IMR-90 (cell line): Measurements from ENCODE around the gene SAT1. TPM values are rescaled to one million over a fixed set of nuclear protein-coding genes. Genes with fewer than 3 reads are reported as not detected.

ENCODE experiments used
- ATAC-seq: fragments of 200-7000 bp; cut with Tn5 transposase; 2 replicates; pipeline ENCODE4 v1.9.1; 2020; ENCODE audit warnings: low read depth, mild to moderate bottlenecking, moderate library complexity
- BruUV-seq: library from RNA; stranded (reverse); fragments of 400-500 nt; replicated peaks from 2 replicates; lab custom pipeline; 2021; lab: Mats Ljungman, UMichigan
- CTCF ChIA-PET: fragments of 300-600 bp; formaldehyde crosslinking; extraction: SDS; loops from one replicate; lab custom pipeline; 2021; ENCODE audit warnings: antibody characterized with exemption; lab: Yijun Ruan, JAX
- POLR2A ChIA-PET: fragments of 300-600 bp; sonication (Branson Sonifier 250); formaldehyde crosslinking; loops from one replicate; lab custom pipeline; 2022; ENCODE audit warnings: antibody characterized with exemption; ENCODE audit not compliant: unreplicated experiment; lab: Charles Lee
- DNase-seq: peaks from one replicate; pipeline ENCODE4 v3.0.0; 2013
- H2AFZ ChIP-seq: replicated peaks from 2 replicates; pipeline ENCODE3; 2013; ENCODE audit warnings: low read length, mild to moderate bottlenecking; ENCODE audit not compliant: poor library complexity
- H2AK5ac ChIP-seq: 2 replicates; pipeline ENCODE4 v1.6.1; 2013; ENCODE audit warnings: low read depth, low read length, inconsistent platforms
- H2AK9ac ChIP-seq: replicated peaks from 2 replicates; pipeline ENCODE3; 2013; ENCODE audit warnings: mild to moderate bottlenecking, low read depth, low read length, moderate library complexity; ENCODE audit not compliant: poor library complexity
- H2BK120ac ChIP-seq: 2 replicates; pipeline ENCODE4 v1.6.1; 2013; ENCODE audit warnings: low read depth, low read length, inconsistent platforms
- H2BK15ac ChIP-seq: 3 replicates; pipeline ENCODE4 v1.6.1; 2013; ENCODE audit warnings: low read depth, low read length, inconsistent platforms
- H2BK20ac ChIP-seq: 2 replicates; pipeline ENCODE4 v1.6.1; 2013; ENCODE audit warnings: low read depth, mild to moderate bottlenecking, inconsistent platforms, low read length, moderate library complexity
- H2BK5ac ChIP-seq: 2 replicates; pipeline ENCODE4 v1.6.1; 2013; ENCODE audit warnings: mild to moderate bottlenecking, low read depth, low read length, inconsistent platforms; ENCODE audit not compliant: poor library complexity, severe bottlenecking
- H3K14ac ChIP-seq: replicated peaks from 2 replicates; pipeline ENCODE4 v1.6.1; 2013; ENCODE audit warnings: low read depth, low read length, inconsistent platforms
- H3K18ac ChIP-seq: 2 replicates; pipeline ENCODE4 v1.6.1; 2013; ENCODE audit warnings: low read depth, low read length, control low read depth
- H3K23ac ChIP-seq: 2 replicates; pipeline ENCODE4 v1.6.1; 2013; ENCODE audit warnings: low read depth, low read length, inconsistent platforms
- H3K27ac ChIP-seq: 2 replicates; pipeline ENCODE4 v1.5.1; 2013; ENCODE audit warnings: mild to moderate bottlenecking, control low read depth, low read length; ENCODE audit not compliant: insufficient read depth
- H3K27me3 ChIP-seq: 2 replicates; pipeline ENCODE4 v1.6.1; 2013; ENCODE audit warnings: low read length; ENCODE audit not compliant: control insufficient read depth, insufficient read depth
- H3K36me3 ChIP-seq: 2 replicates; pipeline ENCODE4 v1.6.1; 2013; ENCODE audit warnings: low read length, mixed read lengths; ENCODE audit not compliant: control insufficient read depth, insufficient read depth
- H3K4ac ChIP-seq: 2 replicates; pipeline ENCODE4 v1.6.1; 2013; ENCODE audit warnings: low read depth, low read length, inconsistent platforms
- H3K4me1 ChIP-seq: 2 replicates; pipeline ENCODE4 v1.6.1; 2013; ENCODE audit warnings: low read length, mixed read lengths; ENCODE audit not compliant: control insufficient read depth, insufficient read depth
- H3K4me2 ChIP-seq: 2 replicates; pipeline ENCODE4 v1.6.1; 2013; ENCODE audit warnings: low read depth, mild to moderate bottlenecking, control low read depth, low read length, moderate library complexity
- H3K4me3 ChIP-seq: 2 replicates; pipeline ENCODE4 v1.5.1; 2013; ENCODE audit warnings: low read depth, mild to moderate bottlenecking, control low read depth, low read length, moderate library complexity; ENCODE audit not compliant: insufficient read depth
- H3K56ac ChIP-seq: 2 replicates; pipeline ENCODE4 v1.6.1; 2013; ENCODE audit warnings: low read length, inconsistent platforms; ENCODE audit not compliant: insufficient read depth; ENCODE audit errors: extremely low read depth
- H3K79me1 ChIP-seq, 2 experiments: 2 replicates each; pipeline ENCODE4 v1.6.1; 2013; ENCODE audit warnings: low read length in 2 of 2, inconsistent platforms in 1 of 2, low read depth in 1 of 2
- H3K9ac ChIP-seq: 2 replicates; pipeline ENCODE4 v1.6.1; 2013; ENCODE audit warnings: low read depth, low read length, control low read depth
- H3K9me1 ChIP-seq: 2 replicates; pipeline ENCODE4 v1.6.1; 2013; ENCODE audit warnings: low read length, inconsistent platforms; ENCODE audit not compliant: insufficient read depth
- H3K9me3 ChIP-seq: 2 replicates; pipeline ENCODE4 v1.6.1; 2013; ENCODE audit warnings: low read length; ENCODE audit not compliant: control insufficient read depth, insufficient read depth
- H4K20me1 ChIP-seq: 2 replicates; pipeline ENCODE4 v1.6.1; 2013; ENCODE audit warnings: low read length, inconsistent platforms; ENCODE audit not compliant: insufficient read depth
- H4K5ac ChIP-seq: 2 replicates; pipeline ENCODE4 v1.6.1; 2013; ENCODE audit warnings: mild to moderate bottlenecking, low read depth, low read length, control low read depth
- H4K8ac ChIP-seq, 2 experiments: 2 replicates each; pipeline ENCODE4 v1.6.1; 2013; ENCODE audit warnings: low read depth in 2 of 2, low read length in 2 of 2, control low read depth in 1 of 2, inconsistent platforms in 1 of 2
- H4K91ac ChIP-seq: 2 replicates; pipeline ENCODE4 v1.6.1; 2013; ENCODE audit warnings: low read depth, low read length, inconsistent platforms; ENCODE audit not compliant: insufficient read depth
- BHLHE40 ChIP-seq: fragments of 150-350 bp; IDR thresholded peaks from 2 replicates; pipeline ENCODE4 v1.6.1; 2016; ENCODE audit warnings: mild to moderate bottlenecking, low read depth, low read length
- CEBPB ChIP-seq: IDR thresholded peaks from 2 replicates; pipeline ENCODE4 v1.6.1; 2012; ENCODE audit warnings: low read depth, low read length, improper control_type of control experiment
- CHD1 ChIP-seq: IDR thresholded peaks from 2 replicates; pipeline ENCODE4 v1.6.1; 2012; ENCODE audit warnings: low read depth, low read length, improper control_type of control experiment
- CTCF ChIP-seq: conservative IDR thresholded peaks from 2 replicates; pipeline ENCODE4 v1.5.1; 2012; ENCODE audit warnings: mild to moderate bottlenecking, low read depth, low read length, improper control_type of control experiment
- MAFK ChIP-seq: IDR thresholded peaks from 2 replicates; pipeline ENCODE4 v1.6.1; 2012; ENCODE audit warnings: low read depth, low read length, improper control_type of control experiment
- MAZ ChIP-seq: IDR thresholded peaks from 2 replicates; pipeline ENCODE4 v1.6.1; 2012; ENCODE audit warnings: low read depth, mild to moderate bottlenecking, low read length, improper control_type of control experiment, moderate library complexity, borderline replicate concordance
- MXI1 ChIP-seq: IDR thresholded peaks from 2 replicates; pipeline ENCODE4 v1.6.1; 2012; ENCODE audit warnings: low read depth, mild to moderate bottlenecking, low read length, moderate library complexity, borderline replicate concordance
- NFE2L2 ChIP-seq: fragments of 150-350 bp; IDR thresholded peaks from 2 replicates; pipeline ENCODE4 v1.6.1; 2016; ENCODE audit warnings: low read depth, mild to moderate bottlenecking, low read length
- POLR2A ChIP-seq: IDR thresholded peaks from 2 replicates; pipeline ENCODE4 v1.6.1; 2012; ENCODE audit warnings: mild to moderate bottlenecking, low read depth, low read length
- RAD21 ChIP-seq: IDR thresholded peaks from 2 replicates; pipeline ENCODE4 v1.6.1; 2012; ENCODE audit warnings: low read length, improper control_type of control experiment
- RCOR1 ChIP-seq: IDR thresholded peaks from 2 replicates; pipeline ENCODE4 v1.6.1; 2012; ENCODE audit warnings: mild to moderate bottlenecking, low read length, improper control_type of control experiment; ENCODE audit not compliant: insufficient replicate concordance
- RFX5 ChIP-seq: IDR thresholded peaks from 2 replicates; pipeline ENCODE4 v1.8.0; 2012; ENCODE audit warnings: low read depth, mild to moderate bottlenecking, low read length, moderate library complexity
- SMC3 ChIP-seq: fragments of 150-350 bp; IDR thresholded peaks from 2 replicates; pipeline ENCODE4 v1.6.1; 2016; ENCODE audit warnings: low read depth, mild to moderate bottlenecking, antibody characterized with exemption, low read length, moderate library complexity
- WGBS, 2 experiments: methylation state at CpG; one replicate each; pipeline versions ENCODE4 v1.1.5 to v1.1.7; 2013; ENCODE audit warnings: missing lambda C conversion rate in 2 of 2; ENCODE audit not compliant: insufficient read length in 1 of 2; ENCODE audit errors: extremely low coverage in 2 of 2; 5-methylcytosine and 5-hydroxymethylcytosine counted together
- dilution Hi-C: fragments of 300-500 bp; cut with HindIII; formaldehyde crosslinking; loops from one replicate; pipeline ENCODE4 v1.14.3; 2018; ENCODE audit warnings: low sequenced_read_pairs; ENCODE audit not compliant: unreplicated experiment
- in situ Hi-C: fragments of 300-500 bp; cut with MboI; formaldehyde crosslinking; loops from 3 replicates; pipeline ENCODE4 v1.14.3; 2019; ENCODE audit warnings: low sequenced_read_pairs, inconsistent platforms, mixed read lengths
- intact Hi-C: fragments of 100-400 bp; cut with micrococcal nuclease; formaldehyde crosslinking; loops from 2 replicates; pipeline ENCODE4 v1.10.0; 2022
- polyA plus RNA-seq, 3 experiments: library from polyadenylated mRNA; depleted of rRNA; stranded (reverse); fragments of >200 nt; gene quantifications; 2 replicates each; pipeline ENCODE4 v1.2.3, GENCODE V29; 2012; ENCODE audit warnings: low replicate concordance in 1 of 3
- total RNA-seq: library from RNA; depleted of rRNA; stranded (reverse); fragments of >200 nt; gene quantifications from 2 replicates; pipeline ENCODE4 v1.2.3, GENCODE V29; 2012
- TF ChIP-seq, protein P1 (sequence below): fragments of 150-350 bp; IDR thresholded peaks from 2 replicates; pipeline ENCODE4 v1.6.1; 2017; ENCODE audit warnings: mild to moderate bottlenecking, antibody characterized with exemption, low read length, low read depth
- TF ChIP-seq, protein P2 (sequence below): fragments of 150-350 bp; IDR thresholded peaks from 2 replicates; pipeline ENCODE4 v1.6.1; 2016; ENCODE audit warnings: low read depth, mild to moderate bottlenecking, low read length, moderate library complexity, borderline replicate concordance

Gene SAT1
- total and polyA plus RNA-seq, 2 of the 4 experiments (the other 2 are of a cell fraction), result 55.9 to 92.8 TPM

DNA sequence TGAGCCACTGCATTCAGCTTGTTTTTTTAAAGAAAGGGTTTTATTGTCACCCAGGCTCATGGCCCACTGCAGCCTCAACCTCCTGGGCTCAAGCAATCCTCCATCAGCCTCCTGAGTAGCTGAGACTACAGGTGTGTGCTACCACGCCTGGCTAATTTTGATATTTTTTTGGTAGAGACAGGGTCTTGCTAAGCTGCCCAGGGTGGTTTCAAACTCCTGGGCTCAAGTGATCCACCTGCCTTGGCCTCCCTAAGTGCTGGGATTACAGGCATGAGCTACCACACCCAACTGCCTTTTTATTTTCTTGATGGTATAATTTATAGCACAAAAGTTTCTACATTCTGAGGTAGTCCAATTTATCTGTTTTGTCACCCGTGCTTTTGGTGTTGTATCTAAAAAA, 38.9 kb downstream of the SAT1 start (continued):
- no peak for TF ChIP-seq RAD21

DNA sequence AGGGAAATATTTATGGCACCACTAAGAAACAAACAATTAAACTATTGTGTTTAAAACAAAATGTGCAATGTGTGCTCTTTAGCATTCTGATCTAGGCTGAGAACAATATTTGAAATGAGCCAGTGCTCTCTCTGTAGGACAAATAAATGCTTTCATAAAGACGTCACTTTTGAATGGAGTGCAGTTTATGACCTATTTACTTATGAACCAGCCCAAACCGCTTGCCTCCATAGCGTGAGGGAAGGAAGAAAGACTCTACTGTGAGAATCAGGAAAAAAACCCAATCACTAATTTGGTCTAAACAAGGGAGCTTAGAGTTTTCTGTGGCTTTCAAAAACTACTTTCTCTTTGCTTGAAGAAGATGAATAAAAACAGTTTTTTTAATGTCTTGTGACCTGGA, 39.4 kb downstream of the SAT1 start:
- Histone ChIP-seq H3K9me3 (no peaks in the 10 kb centered on the region), H3K27me3 (no peaks in the 10 kb centered on the region), H4K91ac (no peak overlapping the region), H4K5ac (no peak overlapping the region), H3K4me2 (no peak overlapping the region), H4K20me1 (no peaks in the 10 kb centered on the region), H3K27ac (no peak overlapping the region), H2BK120ac (no peak overlapping the region), H2AK5ac (no peak overlapping the region), H2AK9ac (no peak overlapping the region), H3K4me3 (no peak overlapping the region), H3K9me1 (no peaks in the 10 kb centered on the region), H2BK20ac (no peak overlapping the region), H3K14ac (no peak overlapping the region), H2AFZ (no peak overlapping the region), H3K4ac (no peak overlapping the region), H3K18ac (no peak overlapping the region), H2BK15ac (no peak overlapping the region), H3K56ac (no peak overlapping the region), H2BK5ac (no peak overlapping the region), H3K23ac (no peak overlapping the region), H4K8ac (no peak overlapping the region), H3K79me1 (no peaks in the 10 kb centered on the region), H3K36me3 (no peaks in the 10 kb centered on the region), H3K9ac (no peak overlapping the region), H3K4me1 (no peaks in the 10 kb centered on the region)
- no CpG with 5 or more reads among the region's 3 CpGs for WGBS, 2 experiments
- in situ Hi-C loops, result no loop called here
- POLR2A ChIA-PET, result no interaction called here
- CTCF ChIA-PET, result interaction anchor here (0.6 kb wide), 1 partner anchor 38 kb away, joined by 3 read pairs; no protein-coding TSS in a partner anchor
- DNase-seq (peak; percentile 57), ATAC-seq (peak; percentile 64)
- intact Hi-C loops, result no loop called here
- BruUV-seq, result no TSS peak
- dilution Hi-C loops, result no loop called here
- TF ChIP-seq NFE2L2, result no peak
- no peak for TF ChIP-seq SMC3
- TF ChIP-seq MXI1, result no peak
- TF ChIP-seq, protein P1, sequence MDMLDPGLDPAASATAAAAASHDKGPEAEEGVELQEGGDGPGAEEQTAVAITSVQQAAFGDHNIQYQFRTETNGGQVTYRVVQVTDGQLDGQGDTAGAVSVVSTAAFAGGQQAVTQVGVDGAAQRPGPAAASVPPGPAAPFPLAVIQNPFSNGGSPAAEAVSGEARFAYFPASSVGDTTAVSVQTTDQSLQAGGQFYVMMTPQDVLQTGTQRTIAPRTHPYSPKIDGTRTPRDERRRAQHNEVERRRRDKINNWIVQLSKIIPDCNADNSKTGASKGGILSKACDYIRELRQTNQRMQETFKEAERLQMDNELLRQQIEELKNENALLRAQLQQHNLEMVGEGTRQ, result no peak
- no peak for TF ChIP-seq RCOR1
- TF ChIP-seq, protein P2, sequence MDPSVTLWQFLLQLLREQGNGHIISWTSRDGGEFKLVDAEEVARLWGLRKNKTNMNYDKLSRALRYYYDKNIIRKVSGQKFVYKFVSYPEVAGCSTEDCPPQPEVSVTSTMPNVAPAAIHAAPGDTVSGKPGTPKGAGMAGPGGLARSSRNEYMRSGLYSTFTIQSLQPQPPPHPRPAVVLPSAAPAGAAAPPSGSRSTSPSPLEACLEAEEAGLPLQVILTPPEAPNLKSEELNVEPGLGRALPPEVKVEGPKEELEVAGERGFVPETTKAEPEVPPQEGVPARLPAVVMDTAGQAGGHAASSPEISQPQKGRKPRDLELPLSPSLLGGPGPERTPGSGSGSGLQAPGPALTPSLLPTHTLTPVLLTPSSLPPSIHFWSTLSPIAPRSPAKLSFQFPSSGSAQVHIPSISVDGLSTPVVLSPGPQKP, result no peak
- no peak for TF ChIP-seq CHD1
- TF ChIP-seq MAZ, result no peak
- no peak for TF ChIP-seq RAD21
- TF ChIP-seq RFX5, result no peak
- no peak for TF ChIP-seq CEBPB
- no peak for TF ChIP-seq POLR2A
- no peak for TF ChIP-seq CTCF
- TF ChIP-seq BHLHE40, result no peak
- TF ChIP-seq MAFK, result no peak
